Astrocyte (in vitro differentiated cells and primary cell): ENCODE data around the gene ABCA3. TPM values are rescaled to one million over a fixed set of nuclear protein-coding genes. Genes with fewer than 3 reads are reported as not detected.
A peak's percentile ranks its signal among the peaks of the same experiment; 100 is the strongest.

Experiments used
- DNase-seq: peaks from one replicate; pipeline ENCODE4 v3.0.0-alpha.2; 2010; ENCODE audit warnings: low read depth
- FAIRE-seq: peaks from 2 replicates; lab custom pipeline; 2011; peaks lifted over from hg19 to GRCh38; lab: Jason Lieb, UNC
- H2AFZ ChIP-seq: 2 replicates; pipeline ENCODE4 v1.6.0; 2012; ENCODE audit warnings: low read depth, low read length, inconsistent platforms
- H3K27ac ChIP-seq: 2 replicates; pipeline ENCODE4 v1.5.1; 2011; ENCODE audit warnings: low read depth, low read length, inconsistent platforms
- H3K27me3 ChIP-seq: 2 replicates; pipeline ENCODE4 v1.6.0; 2011; ENCODE audit warnings: low read length, inconsistent platforms; ENCODE audit not compliant: insufficient read depth
- H3K36me3 ChIP-seq: 2 replicates; pipeline ENCODE4 v1.5.1; 2011; ENCODE audit warnings: low read length, inconsistent platforms; ENCODE audit not compliant: insufficient read depth
- H3K4me1 ChIP-seq: 2 replicates; pipeline ENCODE4 v1.5.1; 2011; ENCODE audit warnings: low read length, inconsistent platforms; ENCODE audit not compliant: insufficient read depth
- H3K4me2 ChIP-seq: 2 replicates; pipeline ENCODE4 v1.6.0; 2012; ENCODE audit warnings: low read length, inconsistent platforms
- H3K4me3 ChIP-seq: 2 replicates; pipeline ENCODE4 v1.5.1; 2011; ENCODE audit warnings: low read depth, mild to moderate bottlenecking, low read length, inconsistent platforms; ENCODE audit not compliant: insufficient read depth
- H3K79me2 ChIP-seq: 2 replicates; pipeline ENCODE4 v1.6.0; 2012; ENCODE audit warnings: mild to moderate bottlenecking, low read length, inconsistent platforms; ENCODE audit not compliant: insufficient read depth
- H3K9ac ChIP-seq: 2 replicates; pipeline ENCODE4 v1.6.0; 2012; ENCODE audit warnings: mild to moderate bottlenecking, low read length, inconsistent platforms
- H3K9me3 ChIP-seq: 2 replicates; pipeline ENCODE4 v1.5.1; 2012; ENCODE audit warnings: low read depth, mild to moderate bottlenecking, low read length, inconsistent platforms; ENCODE audit not compliant: insufficient read depth
- H4K20me1 ChIP-seq: 2 replicates; pipeline ENCODE4 v1.6.0; 2012; ENCODE audit warnings: low read length, inconsistent platforms; ENCODE audit not compliant: insufficient read depth
- H3K27ac Mint-ChIP-seq: one replicate; pipeline ENCODE4 v1.8.0; 2021; ENCODE audit warnings: mild to moderate bottlenecking, mixed read lengths; ENCODE audit not compliant: unreplicated experiment
- H3K27me3 Mint-ChIP-seq: one replicate; pipeline ENCODE4 v1.8.0; 2021; ENCODE audit warnings: low read depth, mixed read lengths; ENCODE audit not compliant: unreplicated experiment
- H3K36me3 Mint-ChIP-seq: one replicate; pipeline ENCODE4 v1.8.0; 2021; ENCODE audit warnings: low read depth, mixed read lengths; ENCODE audit not compliant: unreplicated experiment
- H3K4me1 Mint-ChIP-seq: one replicate; pipeline ENCODE4 v1.8.0; 2021; ENCODE audit warnings: low read depth, mixed read lengths; ENCODE audit not compliant: unreplicated experiment
- H3K4me3 Mint-ChIP-seq: one replicate; pipeline ENCODE4 v1.8.0; 2021; ENCODE audit warnings: mild to moderate bottlenecking, moderate library complexity, mixed read lengths; ENCODE audit not compliant: unreplicated experiment
- H3K9me3 Mint-ChIP-seq: one replicate; pipeline ENCODE4 v1.8.0; 2021; ENCODE audit warnings: mild to moderate bottlenecking, mixed read lengths; ENCODE audit not compliant: unreplicated experiment
- CTCF ChIP-seq: IDR thresholded peaks from 2 replicates; pipeline ENCODE4 v1.5.1; 2011; ENCODE audit warnings: low read depth, mild to moderate bottlenecking, inconsistent platforms, low read length, moderate library complexity; ENCODE audit not compliant: insufficient read depth
- EZH2 ChIP-seq: IDR thresholded peaks from 2 replicates; pipeline ENCODE4 v1.6.1; 2012; ENCODE audit warnings: mild to moderate bottlenecking, low read length, inconsistent platforms; ENCODE audit not compliant: insufficient read depth
- total RNA-seq: library from RNA; stranded (reverse); gene quantifications from 2 replicates; pipeline ENCODE4 v1.2.1, GENCODE V29; 2021

ABCA3 gene
- total RNA-seq, 1 donor from 2014 or later = 4.8 TPM

- Mint-ChIP-seq H3K27me3 (peaks cover 15% of the 10 kb centered on the region), H3K36me3 (no peaks in the 10 kb centered on the region), H3K9me3 (no peaks in the 10 kb centered on the region), H3K4me1 (peaks cover 2% of the 10 kb centered on the region), H3K4me3 (no peak overlapping the region), H3K27ac (no peak overlapping the region)
- Histone ChIP-seq H3K4me2 (no peak overlapping the region), H3K27ac (no peak overlapping the region), H3K79me2 (no peaks in the 10 kb centered on the region), H4K20me1 (no peaks in the 10 kb centered on the region), H3K9ac (no peak overlapping the region), H3K27me3 (peaks cover 17% of the 10 kb centered on the region), H3K4me3 (no peak overlapping the region), H3K9me3 (no peaks in the 10 kb centered on the region), H3K4me1 (peaks cover 4% of the 10 kb centered on the region), H2AFZ (no peak overlapping the region), H3K36me3 (no peaks in the 10 kb centered on the region)
- DNase-seq (no peak), FAIRE-seq (no peak)
- no peak for TF ChIP-seq CTCF
- TF ChIP-seq EZH2 = no peak
Observed at GRCh38 chr16:2343211-2343610, 2.7 kb upstream of the ABCA3 start.

DNA sequence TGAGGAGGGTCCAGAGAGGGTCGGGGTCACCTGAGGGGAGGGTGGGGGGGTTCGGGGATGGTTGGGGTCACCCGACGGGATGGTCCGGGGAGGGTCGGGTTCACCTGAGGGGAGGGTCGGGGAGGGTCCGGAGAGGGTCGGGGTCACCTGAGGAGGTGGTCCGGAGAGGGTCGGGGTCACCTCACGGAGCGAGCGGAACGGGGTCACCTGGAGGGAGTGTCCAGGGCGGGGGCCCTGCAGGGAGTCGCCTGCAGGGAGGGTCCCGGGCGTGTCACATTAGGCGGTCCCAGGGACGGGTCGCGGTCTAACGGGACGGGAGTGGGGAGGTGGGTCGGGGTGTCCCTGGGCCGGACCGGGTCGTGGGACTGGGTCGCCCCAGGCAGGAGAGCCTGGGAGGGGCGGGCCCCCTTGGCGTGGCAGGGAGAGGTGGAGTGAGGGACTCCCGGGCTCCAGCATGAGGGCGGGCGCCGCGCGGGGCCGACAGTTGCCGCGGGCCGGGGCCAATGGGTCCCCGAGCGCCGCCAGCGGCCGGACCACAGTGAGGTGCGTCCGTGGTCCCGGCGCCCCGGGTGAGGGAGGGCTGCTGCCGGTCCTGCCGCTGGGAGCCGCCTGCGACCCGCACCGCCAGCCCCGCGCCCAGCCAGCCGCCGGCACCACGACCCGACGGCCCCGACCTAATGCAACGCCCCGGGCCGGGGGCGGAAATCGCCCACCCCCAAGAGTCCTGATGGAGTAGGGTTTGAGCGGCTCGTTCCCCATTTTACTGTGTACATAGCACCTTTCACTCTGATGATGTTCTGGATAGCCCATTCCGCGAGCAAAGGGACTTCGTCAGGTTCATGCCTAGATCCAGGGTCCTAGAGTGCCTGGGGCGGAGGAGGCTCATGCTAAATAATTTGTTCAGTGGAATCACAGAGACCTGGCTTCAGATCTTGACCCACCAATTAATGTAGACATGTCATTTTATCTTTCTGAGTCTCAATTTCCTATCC, 1.2 kb upstream of the ABCA3 start:
- no peak for FAIRE-seq
- Mint-ChIP-seq H3K4me3 (no peak overlapping the region), H3K27me3 (peaks cover 20% of the 10 kb centered on the region), H3K27ac (no peak overlapping the region), H3K36me3 (no peaks in the 10 kb centered on the region), H3K4me1 (peaks cover 2% of the 10 kb centered on the region), H3K9me3 (no peaks in the 10 kb centered on the region)
- no peaks in the 10 kb centered on the region for H4K20me1 ChIP-seq
- H3K4me2 ChIP-seq = peak overlapping the region; percentile 39
- H3K9ac ChIP-seq = no peak overlapping the region
- H3K4me3 ChIP-seq = no peak overlapping the region
- peaks cover 4% of the 10 kb centered on the region for H3K4me1 ChIP-seq
- H3K36me3 ChIP-seq = no peaks in the 10 kb centered on the region
- TF ChIP-seq CTCF (no peak), EZH2 (peak; percentile 89)
- no peak overlapping the region for H2AFZ ChIP-seq
- H3K27me3 ChIP-seq = peaks cover 17% of the 10 kb centered on the region
- H3K27ac ChIP-seq = no peak overlapping the region
- H3K79me2 ChIP-seq = no peaks in the 10 kb centered on the region
- DNase-seq = no peak
- no peaks in the 10 kb centered on the region for H3K9me3 ChIP-seq
